HG03571 (cell line): Measurements from ENCODE around the gene MTMR10.

Experiments used
- ATAC-seq: cut with Tn5 transposase; IDR thresholded peaks from one replicate; pipeline ENCODE4 v1.9.1; 2021; ENCODE audit not compliant: unreplicated experiment

The MTMR10 gene

GRCh38 chr15:30922480-30923311 is 68.7 kb downstream of the MTMR10 start:
- no peak for ATAC-seq

GRCh38 chr15:30921781-30922479 is 69.5 kb downstream of the MTMR10 start:
- ATAC-seq = no peak

DNA sequence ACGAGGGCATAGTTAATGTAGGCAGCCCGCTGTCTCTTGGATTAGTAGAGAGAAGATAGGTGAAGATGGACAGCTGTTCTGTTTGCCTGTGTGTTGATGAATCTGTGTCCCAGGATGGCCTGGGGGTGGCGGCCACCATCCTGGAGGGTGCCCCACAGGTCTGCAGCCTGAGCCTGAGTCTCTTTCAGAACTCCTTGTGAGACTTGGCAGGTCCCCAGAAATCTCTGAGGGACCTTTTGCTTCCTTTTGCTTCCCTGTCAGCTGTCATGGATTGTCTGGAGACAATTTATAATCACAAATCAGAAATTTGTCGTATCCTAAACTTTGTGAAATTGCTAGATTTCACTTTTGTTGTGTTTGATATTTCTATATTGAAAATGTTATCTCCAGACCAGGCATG is 70.3 kb downstream of the MTMR10 start:
- no peak for ATAC-seq

- no peak for ATAC-seq
Observed at GRCh38 chr15:30919877-30920550, 71.4 kb downstream of the MTMR10 start.

GRCh38 chr15:30918366-30918765 is 73.1 kb downstream of the MTMR10 start:
- no peak for ATAC-seq

DNA sequence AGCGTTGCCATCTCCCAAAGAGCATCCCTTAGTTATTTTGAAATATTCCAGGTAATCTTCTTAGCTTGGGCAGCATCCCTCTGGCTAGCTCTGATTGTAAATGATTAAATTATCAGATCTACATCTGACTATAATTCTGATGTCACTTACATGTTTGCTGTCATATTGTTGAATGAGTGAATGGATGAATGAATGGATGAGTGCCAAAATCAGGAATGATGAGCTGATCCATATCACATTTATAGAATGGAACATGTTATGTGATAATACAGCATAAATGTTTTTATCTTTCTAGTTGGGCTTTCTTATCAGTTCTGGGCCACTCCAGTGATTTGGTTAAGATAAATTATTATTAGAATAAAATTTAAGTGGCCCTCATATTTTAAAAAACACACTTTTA is 73.8 kb downstream of the MTMR10 start:
- no peak for ATAC-seq

- no peak for ATAC-seq
Observed at GRCh38 chr15:30917013-30917412, 74.4 kb downstream of the MTMR10 start.

DNA sequence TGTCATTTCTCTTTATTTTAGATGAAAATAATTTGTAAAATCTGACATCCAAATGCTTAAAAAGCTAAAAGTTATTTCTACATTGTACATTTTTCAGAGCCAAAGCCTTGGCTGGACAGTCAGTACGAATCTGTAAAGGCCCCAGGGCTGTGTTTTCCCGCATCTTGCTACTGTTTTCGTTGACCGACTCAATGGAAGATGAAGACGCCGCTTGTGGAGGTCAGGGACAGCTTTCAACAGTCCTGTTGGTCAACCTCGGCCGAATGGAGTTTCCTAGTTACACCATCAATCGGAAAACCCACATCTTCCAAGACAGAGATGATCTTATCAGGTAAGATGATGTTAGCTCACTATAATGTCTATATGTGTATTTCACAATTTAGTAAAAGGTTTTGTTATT is 77.7 kb downstream of the MTMR10 start:
- ATAC-seq = no peak

GRCh38 chr15:30906366-30906765 is 85.1 kb downstream of the MTMR10 start:
- ATAC-seq = no peak

DNA sequence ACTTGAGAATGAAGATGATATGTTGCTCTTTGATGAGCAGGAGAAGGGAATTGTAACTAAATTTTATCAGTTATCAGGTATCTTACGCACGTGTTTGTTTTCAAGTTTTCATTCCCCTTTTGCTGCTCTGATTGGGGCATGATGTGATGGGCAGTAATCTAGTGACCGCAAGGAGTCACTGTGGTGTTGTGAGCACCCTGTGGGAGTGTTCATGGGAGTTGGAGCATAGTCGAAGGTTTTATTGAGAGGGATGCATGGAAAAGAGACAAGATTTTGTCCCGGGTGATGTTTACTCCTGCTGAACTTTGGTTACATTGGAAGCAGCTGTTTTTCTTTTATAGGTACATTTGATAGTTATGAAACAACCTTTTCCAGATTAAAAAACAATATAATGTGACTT is 85.6 kb downstream of the MTMR10 start:
- no peak for ATAC-seq

- no peak for ATAC-seq
Observed at GRCh38 chr15:30904812-30905211, 86.6 kb downstream of the MTMR10 start.

- peak; percentile 86 for ATAC-seq
Observed at GRCh38 chr15:30903497-30904187, 87.8 kb downstream of the MTMR10 start, which contains the start of gene FAN1. TSS of gene FAN1 (plus strand) at chr15:30903915. CDS start at chr15:30904664, 749 bp downstream.

GRCh38 chr15:30901889-30902288 is 89.5 kb downstream of the MTMR10 start:
- no peak for ATAC-seq

DNA sequence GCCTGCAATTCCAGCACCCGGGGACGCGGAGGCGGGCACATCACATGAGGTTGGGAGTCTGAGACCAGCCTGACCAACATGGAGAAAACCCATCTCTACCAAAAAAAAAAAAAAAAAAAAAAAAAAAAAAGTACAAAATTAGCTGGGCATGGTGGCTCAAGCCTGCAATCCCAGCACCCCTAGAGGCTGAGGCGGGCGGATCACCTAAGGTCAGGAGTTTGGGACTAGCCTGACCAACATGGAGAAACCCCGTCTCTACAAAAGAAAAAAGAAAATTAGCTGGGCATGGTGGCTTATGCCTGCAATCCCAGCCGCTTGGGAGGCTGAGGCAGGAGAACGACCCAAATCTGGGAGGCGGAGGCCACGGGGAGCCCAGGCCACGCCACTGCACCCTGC is 95.2 kb downstream of the MTMR10 start:
- ATAC-seq = no peak

DNA sequence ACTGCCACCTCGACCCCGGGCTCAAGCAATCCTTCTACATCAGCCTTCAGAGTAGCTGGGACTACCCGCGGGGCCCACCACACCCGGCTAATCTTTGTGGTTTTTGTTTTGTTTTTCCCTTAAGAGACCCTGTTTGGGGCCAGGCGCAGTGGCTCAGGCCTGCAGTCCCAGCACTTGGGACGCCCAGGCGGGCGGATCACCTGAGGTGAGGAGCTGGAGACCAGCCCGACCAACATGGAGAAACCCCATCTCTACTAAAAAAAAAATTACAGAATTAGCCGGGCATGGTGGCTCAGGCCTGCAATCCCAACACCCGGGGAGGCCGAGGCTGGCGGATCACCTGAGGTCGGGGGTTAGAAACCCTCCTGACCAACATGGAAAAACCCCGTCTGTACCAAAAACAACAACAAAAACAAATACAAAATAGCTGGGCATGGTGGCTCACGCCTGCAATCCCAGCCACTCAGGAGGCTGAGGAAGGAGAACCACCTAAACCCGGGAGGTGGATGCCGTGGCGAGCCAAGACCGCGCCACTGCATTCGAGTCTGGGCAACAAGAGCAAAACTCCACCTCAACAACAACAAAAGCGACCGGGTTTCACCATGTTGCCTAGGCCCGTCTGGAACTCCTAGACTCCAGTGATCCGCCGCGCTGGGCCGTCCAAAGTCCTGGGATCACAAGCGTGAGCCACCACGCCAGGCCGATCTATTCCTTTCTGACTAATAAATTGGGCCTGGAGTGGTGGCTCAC is 95.8 kb downstream of the MTMR10 start:
- ATAC-seq = no peak

DNA sequence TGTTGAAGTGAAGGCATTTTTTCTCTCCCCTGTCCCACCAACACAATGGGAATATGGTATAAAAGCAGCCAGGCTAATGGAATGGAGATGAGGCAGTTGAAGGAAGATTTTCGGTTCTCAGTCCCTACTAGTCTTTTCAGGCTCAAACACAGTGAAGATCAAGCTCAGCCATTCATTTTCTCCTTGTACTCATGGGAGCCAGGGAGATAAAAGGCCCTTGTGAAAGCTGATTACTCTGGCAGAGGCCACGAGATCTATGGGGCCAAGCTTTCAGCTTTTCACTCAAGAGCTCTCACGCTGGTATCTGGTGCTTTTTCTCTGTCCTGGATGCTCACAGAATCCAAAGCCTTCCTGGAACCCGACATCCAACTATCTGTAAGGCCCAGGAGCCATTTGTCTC is 102.2 kb downstream of the MTMR10 start:
- no peak for ATAC-seq
